HepG2 (cell line): ENCODE results near the gene ZGRF1. TPM values are rescaled to one million over a fixed set of nuclear protein-coding genes. Genes with fewer than 3 reads are reported as not detected.

Source experiments
- ARID2 ChIP-seq: sonication (generic); formaldehyde crosslinking; IDR thresholded peaks from 2 replicates; pipeline ENCODE4 v1.8.1; 2022; ENCODE audit warnings: mild to moderate bottlenecking, missing genetic modification reagents, borderline replicate concordance
- KAT2B ChIP-seq: fragments of 150-350 bp; IDR thresholded peaks from 2 replicates; pipeline ENCODE4 v1.6.1; 2014; ENCODE audit warnings: low read depth, low read length, borderline replicate concordance
- LCORL ChIP-seq, 2 experiments: fragments of 450-650 bp in 1 of 2; sonication (generic) in 1 of 2; formaldehyde crosslinking in 1 of 2; IDR thresholded peaks; 2 replicates each; pipeline versions ENCODE4 v1.5.0 to v1.6.1; 2017 to 2020; ENCODE audit warnings: antibody characterized with exemption in 1 of 2, missing genetic modification reagents in 1 of 2
- MAZ ChIP-seq, 2 experiments: sonication (generic) in 1 of 2; formaldehyde crosslinking in 1 of 2; IDR thresholded peaks; 2 replicates each; pipeline versions ENCODE4 v1.5.0 to v1.6.1; 2012 to 2020; ENCODE audit warnings: low read depth in 2 of 2, mild to moderate bottlenecking in 2 of 2, borderline replicate concordance in 1 of 2, improper control_type of control experiment in 1 of 2, low read length in 1 of 2, missing genetic modification reagents in 1 of 2, moderate library complexity in 1 of 2
- MED1 ChIP-seq: sonication (generic); formaldehyde crosslinking; IDR thresholded peaks from 2 replicates; pipeline ENCODE4 v1.4.0; 2020; ENCODE audit warnings: missing genetic modification reagents
- MYNN ChIP-seq: sonication (generic); formaldehyde crosslinking; IDR thresholded peaks from 2 replicates; pipeline ENCODE4 v1.4.0; 2020; ENCODE audit warnings: mild to moderate bottlenecking, low read depth, missing genetic modification reagents
- NKX3-1 ChIP-seq: sonication (generic); formaldehyde crosslinking; IDR thresholded peaks from 2 replicates; pipeline ENCODE4 v1.5.0; 2020; ENCODE audit warnings: missing genetic modification reagents
- NRL ChIP-seq: sonication (generic); formaldehyde crosslinking; IDR thresholded peaks from 2 replicates; pipeline ENCODE4 v1.5.0; 2020; ENCODE audit warnings: missing genetic modification reagents, mild to moderate bottlenecking, moderate library complexity, borderline replicate concordance
- PHF21A ChIP-seq: sonication (generic); formaldehyde crosslinking; IDR thresholded peaks from 2 replicates; pipeline ENCODE4 v1.5.0; 2020; ENCODE audit warnings: mild to moderate bottlenecking, missing genetic modification reagents
- PRMT3 ChIP-seq: sonication (generic); formaldehyde crosslinking; IDR thresholded peaks from 2 replicates; pipeline ENCODE4 v1.8.1; 2022; ENCODE audit warnings: low read depth, mild to moderate bottlenecking, moderate library complexity, missing genetic modification reagents, borderline replicate concordance
- TBX2 ChIP-seq: sonication (generic); formaldehyde crosslinking; IDR thresholded peaks from 2 replicates; pipeline ENCODE4 v1.5.0; 2020; ENCODE audit warnings: missing genetic modification reagents, mild to moderate bottlenecking, borderline replicate concordance
- ZNF160 ChIP-seq: sonication (generic); formaldehyde crosslinking; IDR thresholded peaks from 2 replicates; pipeline ENCODE4 v1.8.0; 2022; ENCODE audit warnings: mild to moderate bottlenecking, inconsistent platforms, missing genetic modification reagents
- ZNF3 ChIP-seq: IDR thresholded peaks from 2 replicates; pipeline ENCODE4 v1.7.0; 2017; ENCODE audit warnings: inconsistent platforms
- ZNF33B ChIP-seq: sonication (generic); formaldehyde crosslinking; IDR thresholded peaks from 2 replicates; pipeline ENCODE4 v1.5.1; 2020; ENCODE audit warnings: mild to moderate bottlenecking, missing genetic modification reagents
- ZNF382 ChIP-seq: sonication (generic); formaldehyde crosslinking; IDR thresholded peaks from 2 replicates; pipeline ENCODE4 v1.5.0; 2020; ENCODE audit warnings: missing genetic modification reagents, mild to moderate bottlenecking, borderline replicate concordance
- ZNF549 ChIP-seq: sonication (generic); formaldehyde crosslinking; IDR thresholded peaks from 2 replicates; pipeline ENCODE4 v1.5.0; 2020; ENCODE audit warnings: missing genetic modification reagents
- ZNF616 ChIP-seq: sonication (generic); formaldehyde crosslinking; IDR thresholded peaks from 2 replicates; pipeline ENCODE4 v1.5.0; 2020; ENCODE audit warnings: low read depth, mild to moderate bottlenecking, missing genetic modification reagents
- ZSCAN21 ChIP-seq: sonication (generic); formaldehyde crosslinking; IDR thresholded peaks from 2 replicates; pipeline ENCODE4 v1.8.0; 2022; ENCODE audit warnings: mild to moderate bottlenecking, missing genetic modification reagents, moderate library complexity, borderline replicate concordance
- polyA plus RNA-seq, 8 experiments: library from polyadenylated mRNA; depleted of rRNA in 3 of 8; stranded (reverse) in 7 of 8; unstranded in 1 of 8; fragments of >200 nt; fragmentation: Illumina TruSeq in 4 of 8; extraction: Trizol in 4 of 8; gene quantifications; 2 replicates each; pipeline versions ENCODE4 v1.2.1 to v1.2.3, GENCODE V29; 2011 to 2016; ENCODE audit warnings: low read depth in 4 of 8, missing spikeins in 1 of 8, mixed read lengths in 1 of 8; ENCODE audit not compliant: insufficient read depth in 1 of 8
- total RNA-seq, 5 experiments: library from RNA; depleted of rRNA; stranded (reverse); fragments of >200 nt; fragmentation: Illumina TruSeq; extraction: Trizol; gene quantifications; 2 replicates each; pipeline ENCODE4 v1.2.3, GENCODE V29; 2016; ENCODE audit warnings: low read depth in 1 of 5
- TF ChIP-seq, protein P1 (sequence below): sonication (generic); formaldehyde crosslinking; IDR thresholded peaks from 2 replicates; pipeline ENCODE4 v1.8.0; 2022; ENCODE audit warnings: missing genetic modification reagents, mild to moderate bottlenecking, inconsistent platforms, borderline replicate concordance
- TF ChIP-seq, protein P2 (sequence below): sonication (generic); formaldehyde crosslinking; IDR thresholded peaks from 2 replicates; pipeline ENCODE4 v1.8.0; 2022; ENCODE audit warnings: mild to moderate bottlenecking, missing genetic modification reagents, borderline replicate concordance
- TF ChIP-seq, protein P3 (sequence below): sonication (generic); formaldehyde crosslinking; conservative IDR thresholded peaks from 2 replicates; pipeline ENCODE4 v1.4.0; 2020; ENCODE audit warnings: missing genetic modification reagents
- TF ChIP-seq, protein P4 (sequence below): sonication (generic); formaldehyde crosslinking; IDR thresholded peaks from 2 replicates; pipeline ENCODE4 v1.4.0; 2020; ENCODE audit warnings: missing genetic modification reagents, low read depth, mild to moderate bottlenecking, borderline replicate concordance

Gene ZGRF1
- total and polyA plus RNA-seq, 2 of the 13 experiments (the other 11 are each of a cell fraction or from before 2014, with no cell fraction given), result 8.6 to 15.9 TPM

DNA sequence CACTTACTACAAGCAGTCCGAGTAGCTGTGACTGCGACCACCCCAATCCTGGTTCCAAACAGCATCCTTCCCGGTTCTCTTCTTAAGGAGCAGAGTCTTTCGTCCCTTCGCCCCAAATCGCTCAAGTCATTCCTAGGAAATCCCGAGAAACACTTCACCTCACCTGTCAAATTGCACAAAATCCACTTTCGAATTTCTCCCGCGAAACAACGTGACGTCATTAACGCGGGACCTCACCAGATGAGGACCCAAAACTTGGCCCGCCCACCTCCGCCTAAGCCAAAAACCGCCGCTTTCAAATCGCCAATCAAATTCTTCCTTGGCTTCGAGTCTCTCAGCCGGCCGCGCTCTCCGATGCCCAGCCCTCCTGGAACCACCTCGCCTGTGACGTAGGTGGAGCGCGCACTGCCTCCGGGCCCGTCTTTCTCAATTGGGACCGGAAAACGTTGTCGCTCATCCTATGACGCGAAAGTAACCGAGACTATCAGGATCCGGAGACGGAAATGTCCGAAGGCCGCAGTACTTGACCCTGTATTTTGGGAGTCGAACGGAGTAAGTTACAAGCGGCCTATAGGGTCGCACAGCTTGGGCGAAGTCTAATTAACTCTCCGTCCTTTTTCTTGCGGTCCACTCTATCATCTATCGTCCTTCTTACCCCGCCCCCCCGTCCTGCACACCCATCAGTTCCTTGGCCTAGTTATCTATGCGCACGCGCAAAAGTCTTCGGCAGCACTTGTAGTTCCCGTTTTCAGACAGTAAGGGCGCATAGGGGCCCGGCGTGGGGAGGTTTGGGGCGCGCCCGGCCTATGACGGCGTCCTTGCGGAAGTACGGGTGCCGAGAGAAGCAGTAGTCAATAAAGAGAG is at the start of gene ZGRF1, which contains the start of gene LARP7 (continued):
- TF ChIP-seq, protein P1, sequence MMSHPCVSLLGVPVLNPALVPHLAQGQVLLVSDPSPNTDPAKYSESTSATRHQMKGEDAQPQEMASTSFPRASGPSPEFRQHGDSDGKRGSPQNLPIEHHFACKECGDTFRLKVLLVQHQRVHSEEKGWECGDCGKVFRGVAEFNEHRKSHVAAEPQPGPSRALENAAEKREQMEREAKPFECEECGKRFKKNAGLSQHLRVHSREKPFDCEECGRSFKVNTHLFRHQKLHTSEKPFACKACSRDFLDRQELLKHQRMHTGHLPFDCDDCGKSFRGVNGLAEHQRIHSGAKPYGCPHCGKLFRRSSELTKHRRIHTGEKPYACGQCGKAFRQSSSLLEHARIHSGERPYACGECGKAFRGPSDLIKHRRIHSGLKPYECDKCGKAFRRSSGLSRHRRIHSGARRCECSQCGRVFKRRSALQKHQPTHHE (CRISPR knock-in tag), result no peak; the same call in 1 of the 2 replicates
- TF ChIP-seq ARID2 (CRISPR knock-in tag), result no peak
- TF ChIP-seq ZNF160 (CRISPR knock-in tag), result peak; percentile 66; the same call in 1 of the 2 replicates
- TF ChIP-seq ZNF616 (CRISPR knock-in tag), result 0 out of 2 replicates have a peak, but pooled peaks have one; percentile 24
- peak; percentile 61 for TF ChIP-seq PHF21A
- no peak for TF ChIP-seq MYNN
- no peak for TF ChIP-seq ZNF549 (CRISPR knock-in tag)
- TF ChIP-seq TBX2 (CRISPR knock-in tag), result peak; percentile 64
- TF ChIP-seq NKX3-1 (CRISPR knock-in tag), result peak; percentile 83; the same call in 1 of the 2 replicates
- no peak for TF ChIP-seq KAT2B
- peak; percentile 60 for TF ChIP-seq MED1
- 0 out of 2 replicates have a peak, but pooled peaks have one; percentile 15 for TF ChIP-seq NRL (CRISPR knock-in tag)
- no peak; the same call in 1 of the 2 replicates for TF ChIP-seq MAZ (IDR thresholded peaks at IDR 0.05; ENCODE audit: borderline replicate concordance, low read depth, low read length)
- peak; percentile 41; the same call in 1 of the 2 replicates for TF ChIP-seq MAZ (CRISPR knock-in tag; IDR thresholded peaks at IDR 0.05; ENCODE audit: low read depth)
- TF ChIP-seq, protein P2, sequence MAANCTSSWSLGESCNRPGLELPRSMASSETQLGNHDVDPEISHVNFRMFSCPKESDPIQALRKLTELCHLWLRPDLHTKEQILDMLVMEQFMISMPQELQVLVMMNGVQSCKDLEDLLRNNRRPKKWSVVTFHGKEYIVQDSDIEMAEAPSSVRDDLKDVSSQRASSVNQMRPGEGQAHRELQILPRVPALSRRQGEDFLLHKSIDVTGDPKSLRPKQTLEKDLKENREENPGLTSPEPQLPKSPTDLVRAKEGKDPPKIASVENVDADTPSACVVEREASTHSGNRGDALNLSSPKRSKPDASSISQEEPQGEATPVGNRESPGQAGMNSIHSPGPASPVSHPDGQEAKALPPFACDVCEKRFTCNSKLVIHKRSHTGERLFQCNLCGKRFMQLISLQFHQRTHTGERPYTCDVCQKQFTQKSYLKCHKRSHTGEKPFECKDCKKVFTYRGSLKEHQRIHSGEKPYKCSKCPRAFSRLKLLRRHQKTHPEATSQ (CRISPR knock-in tag), result peak; percentile 86; the same call in 1 of the 2 replicates
- TF ChIP-seq LCORL (IDR thresholded peaks at IDR 0.05), result no peak
- TF ChIP-seq LCORL (CRISPR knock-in tag; IDR thresholded peaks at IDR 0.05), result no peak; the same call in 1 of the 2 replicates
- TF ChIP-seq ZSCAN21 (CRISPR knock-in tag), result no peak
- TF ChIP-seq ZNF382 (CRISPR knock-in tag), result no peak
- no peak for TF ChIP-seq PRMT3
- no peak for TF ChIP-seq ZNF33B (CRISPR knock-in tag)
- TF ChIP-seq, protein P3, sequence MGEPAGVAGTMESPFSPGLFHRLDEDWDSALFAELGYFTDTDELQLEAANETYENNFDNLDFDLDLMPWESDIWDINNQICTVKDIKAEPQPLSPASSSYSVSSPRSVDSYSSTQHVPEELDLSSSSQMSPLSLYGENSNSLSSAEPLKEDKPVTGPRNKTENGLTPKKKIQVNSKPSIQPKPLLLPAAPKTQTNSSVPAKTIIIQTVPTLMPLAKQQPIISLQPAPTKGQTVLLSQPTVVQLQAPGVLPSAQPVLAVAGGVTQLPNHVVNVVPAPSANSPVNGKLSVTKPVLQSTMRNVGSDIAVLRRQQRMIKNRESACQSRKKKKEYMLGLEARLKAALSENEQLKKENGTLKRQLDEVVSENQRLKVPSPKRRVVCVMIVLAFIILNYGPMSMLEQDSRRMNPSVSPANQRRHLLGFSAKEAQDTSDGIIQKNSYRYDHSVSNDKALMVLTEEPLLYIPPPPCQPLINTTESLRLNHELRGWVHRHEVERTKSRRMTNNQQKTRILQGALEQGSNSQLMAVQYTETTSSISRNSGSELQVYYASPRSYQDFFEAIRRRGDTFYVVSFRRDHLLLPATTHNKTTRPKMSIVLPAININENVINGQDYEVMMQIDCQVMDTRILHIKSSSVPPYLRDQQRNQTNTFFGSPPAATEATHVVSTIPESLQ (CRISPR knock-in tag), result no peak
- TF ChIP-seq, protein P4, sequence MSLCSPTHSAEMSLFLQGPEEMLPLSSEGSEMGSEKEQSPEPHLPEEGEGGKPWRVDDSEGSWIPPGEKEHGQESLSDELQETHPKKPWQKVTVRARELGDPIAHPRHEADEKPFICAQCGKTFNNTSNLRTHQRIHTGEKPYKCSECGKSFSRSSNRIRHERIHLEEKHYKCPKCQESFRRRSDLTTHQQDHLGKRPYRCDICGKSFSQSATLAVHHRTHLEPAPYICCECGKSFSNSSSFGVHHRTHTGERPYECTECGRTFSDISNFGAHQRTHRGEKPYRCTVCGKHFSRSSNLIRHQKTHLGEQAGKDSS (CRISPR knock-in tag), result 0 out of 2 replicates have a peak, but pooled peaks have one; percentile 44
- no peak for TF ChIP-seq ZNF3 (CRISPR knock-in tag)
